PFSK-1 (cell line): ENCODE results near the gene KIF20B.

Experiments
- POLR2AphosphoS5 ChIP-seq: IDR thresholded peaks from 2 replicates; pipeline ENCODE4 v1.6.1; 2012; ENCODE audit warnings: low read depth, mild to moderate bottlenecking, control low read depth, low read length, moderate library complexity
- SIN3A ChIP-seq: IDR thresholded peaks from 2 replicates; pipeline ENCODE4 v1.6.1; 2012; ENCODE audit warnings: mild to moderate bottlenecking, low read length, moderate library complexity, borderline replicate concordance; ENCODE audit not compliant: insufficient read depth
- TAF1 ChIP-seq: IDR thresholded peaks from 2 replicates; pipeline ENCODE4 v1.6.1; 2012; ENCODE audit warnings: low read length, control low read depth, borderline replicate concordance; ENCODE audit not compliant: insufficient read depth
- TF ChIP-seq, protein P1 (sequence below), 2 experiments: IDR thresholded peaks; 2 replicates each; pipeline versions ENCODE4 v1.6.1 to v1.8.0; 2011 to 2012; ENCODE audit warnings: low read depth in 2 of 2, low read length in 2 of 2, control low read depth in 1 of 2, inconsistent platforms in 1 of 2, mild to moderate bottlenecking in 1 of 2, moderate library complexity in 1 of 2; ENCODE audit not compliant: insufficient read depth in 1 of 2

DNA sequence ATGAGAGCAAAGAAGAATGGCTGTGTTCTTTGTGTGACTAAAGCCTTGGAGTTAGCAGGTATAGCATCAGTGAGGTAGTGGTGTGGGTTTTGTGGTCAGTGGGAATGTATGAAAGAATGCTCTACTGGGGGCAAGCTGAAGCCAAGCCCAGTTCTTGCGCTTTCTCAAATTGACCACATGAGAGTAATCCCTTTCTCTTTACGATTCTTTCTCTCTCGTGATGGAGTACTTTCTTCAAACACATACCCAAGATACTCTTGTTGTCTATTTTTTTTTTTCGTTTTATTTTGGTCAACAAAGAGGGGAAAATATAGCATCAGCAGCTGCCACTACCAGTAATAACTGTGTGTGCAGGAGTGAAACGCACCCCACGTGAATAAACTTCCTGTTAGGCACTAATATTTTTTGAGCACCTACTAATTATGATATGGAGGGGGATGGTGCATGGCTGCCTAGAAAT is 48.0 kb upstream of the KIF20B start:
- TF ChIP-seq POLR2AphosphoS5 (no peak), TAF1 (no peak), SIN3A (no peak)
- TF ChIP-seq, protein P1, sequence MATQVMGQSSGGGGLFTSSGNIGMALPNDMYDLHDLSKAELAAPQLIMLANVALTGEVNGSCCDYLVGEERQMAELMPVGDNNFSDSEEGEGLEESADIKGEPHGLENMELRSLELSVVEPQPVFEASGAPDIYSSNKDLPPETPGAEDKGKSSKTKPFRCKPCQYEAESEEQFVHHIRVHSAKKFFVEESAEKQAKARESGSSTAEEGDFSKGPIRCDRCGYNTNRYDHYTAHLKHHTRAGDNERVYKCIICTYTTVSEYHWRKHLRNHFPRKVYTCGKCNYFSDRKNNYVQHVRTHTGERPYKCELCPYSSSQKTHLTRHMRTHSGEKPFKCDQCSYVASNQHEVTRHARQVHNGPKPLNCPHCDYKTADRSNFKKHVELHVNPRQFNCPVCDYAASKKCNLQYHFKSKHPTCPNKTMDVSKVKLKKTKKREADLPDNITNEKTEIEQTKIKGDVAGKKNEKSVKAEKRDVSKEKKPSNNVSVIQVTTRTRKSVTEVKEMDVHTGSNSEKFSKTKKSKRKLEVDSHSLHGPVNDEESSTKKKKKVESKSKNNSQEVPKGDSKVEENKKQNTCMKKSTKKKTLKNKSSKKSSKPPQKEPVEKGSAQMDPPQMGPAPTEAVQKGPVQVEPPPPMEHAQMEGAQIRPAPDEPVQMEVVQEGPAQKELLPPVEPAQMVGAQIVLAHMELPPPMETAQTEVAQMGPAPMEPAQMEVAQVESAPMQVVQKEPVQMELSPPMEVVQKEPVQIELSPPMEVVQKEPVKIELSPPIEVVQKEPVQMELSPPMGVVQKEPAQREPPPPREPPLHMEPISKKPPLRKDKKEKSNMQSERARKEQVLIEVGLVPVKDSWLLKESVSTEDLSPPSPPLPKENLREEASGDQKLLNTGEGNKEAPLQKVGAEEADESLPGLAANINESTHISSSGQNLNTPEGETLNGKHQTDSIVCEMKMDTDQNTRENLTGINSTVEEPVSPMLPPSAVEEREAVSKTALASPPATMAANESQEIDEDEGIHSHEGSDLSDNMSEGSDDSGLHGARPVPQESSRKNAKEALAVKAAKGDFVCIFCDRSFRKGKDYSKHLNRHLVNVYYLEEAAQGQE (IDR thresholded peaks at IDR 0.05; ENCODE audit: insufficient read depth in 1 of 2, low read depth in 2 of 2, low read length in 2 of 2) = no peak
